Epidermal melanocyte (primary cell): ENCODE results near the gene PTPN9.
"Not testable (repeated sequence)": the region's sequence is repeated elsewhere in the genome, so short reads cannot be mapped to it uniquely, and the experiment has no call there.

Experiments used
- DNase-seq: peaks from one replicate; pipeline ENCODE4 v3.0.0; 2011; ENCODE audit warnings: low spot score; ENCODE audit not compliant: insufficient read length

Gene PTPN9

GRCh38 chr15:75583701-75584100 is 4.6 kb upstream of the PTPN9 start:
- no peak for DNase-seq

GRCh38 chr15:75582943-75583342 is 3.8 kb upstream of the PTPN9 start:
- DNase-seq, result not testable (repeated sequence)

- DNase-seq, result no peak
Measured at GRCh38 chr15:75578173-75578947, 755 bp downstream of the PTPN9 start.

GRCh38 chr15:75577401-75578172 is 1.5 kb downstream of the PTPN9 start:
- no peak for DNase-seq

- DNase-seq, result no peak
Measured at GRCh38 chr15:75573648-75574384, 5.3 kb downstream of the PTPN9 start.

- DNase-seq, result no peak
Measured at GRCh38 chr15:75570126-75570845, 8.8 kb downstream of the PTPN9 start.

- DNase-seq, result no peak
Measured at GRCh38 chr15:75565062-75565970, 13.8 kb downstream of the PTPN9 start.

- no peak for DNase-seq
Measured at GRCh38 chr15:75561888-75562287, 17.2 kb downstream of the PTPN9 start.

GRCh38 chr15:75559360-75559759 is 19.8 kb downstream of the PTPN9 start:
- DNase-seq, result not testable (repeated sequence)

GRCh38 chr15:75558955-75559354 is 20.2 kb downstream of the PTPN9 start:
- not testable (repeated sequence) for DNase-seq

GRCh38 chr15:75554717-75555116 is 24.4 kb downstream of the PTPN9 start:
- no peak for DNase-seq

- no peak for DNase-seq
Measured at GRCh38 chr15:75553659-75554058, 25.5 kb downstream of the PTPN9 start.

- no peak for DNase-seq
Measured at GRCh38 chr15:75551091-75551490, 28.0 kb downstream of the PTPN9 start.

GRCh38 chr15:75545064-75545463 is 34.1 kb downstream of the PTPN9 start:
- DNase-seq, result no peak

GRCh38 chr15:75544359-75544758 is 34.8 kb downstream of the PTPN9 start:
- no peak for DNase-seq

- DNase-seq, result not testable (repeated sequence)
Measured at GRCh38 chr15:75542949-75543545, 36.1 kb downstream of the PTPN9 start.

GRCh38 chr15:75542386-75542797 is 36.7 kb downstream of the PTPN9 start:
- DNase-seq, result no peak

GRCh38 chr15:75538376-75538775 is 40.7 kb downstream of the PTPN9 start:
- no peak for DNase-seq

- DNase-seq, result no peak
Measured at GRCh38 chr15:75533945-75534344, 45.2 kb downstream of the PTPN9 start.
